H1 (cell line): ENCODE results near the gene PITX1. TPM values are rescaled to one million over a fixed set of nuclear protein-coding genes. Genes with fewer than 3 reads are reported as not detected.
A peak's percentile ranks its signal among the peaks of the same experiment; 100 is the strongest.

Source experiments
- CTCF ChIA-PET: fragments of 300-600 bp; sonication (Branson Sonifier 250); formaldehyde crosslinking; loops from one replicate; lab custom pipeline; 2021; ENCODE audit not compliant: partially characterized antibody; lab: Charles Lee
- POLR2A ChIA-PET: fragments of 300-600 bp; sonication (Branson Sonifier 250); formaldehyde crosslinking; loops from one replicate; lab custom pipeline; 2021; ENCODE audit warnings: inconsistent platforms; ENCODE audit not compliant: partially characterized antibody; lab: Charles Lee
- DNase-seq, 2 experiments: peaks; one replicate each; pipeline versions ENCODE4 v3.0.0 to v3.0.0-alpha.2; 2010 to 2022; ENCODE audit warnings: low spot score in 2 of 2, low read depth in 1 of 2, mixed read lengths in 1 of 2
- FAIRE-seq: peaks from 2 replicates; lab custom pipeline; 2011; peaks lifted over from hg19 to GRCh38; lab: Jason Lieb, UNC
- H2AFZ ChIP-seq: 2 replicates; pipeline ENCODE4 v1.8.1; 2012; ENCODE audit warnings: low read length, inconsistent platforms
- H2AK5ac ChIP-seq: 2 replicates; pipeline ENCODE4 v1.6.1; 2013; ENCODE audit warnings: low read depth, low read length
- H2BK120ac ChIP-seq: replicated peaks from 2 replicates; pipeline ENCODE3; 2013; ENCODE audit warnings: low read depth, low read length, inconsistent platforms
- H2BK12ac ChIP-seq: 2 replicates; pipeline ENCODE4 v1.6.1; 2013; ENCODE audit warnings: low read depth, low read length
- H2BK15ac ChIP-seq: 2 replicates; pipeline ENCODE4 v1.6.1; 2013; ENCODE audit warnings: low read length
- H2BK20ac ChIP-seq: 2 replicates; pipeline ENCODE4 v1.6.1; 2013; ENCODE audit warnings: low read length
- H2BK5ac ChIP-seq: 2 replicates; pipeline ENCODE4 v1.6.1; 2013; ENCODE audit warnings: low read depth, low read length
- H3K14ac ChIP-seq: 2 replicates; pipeline ENCODE4 v1.6.1; 2013; ENCODE audit warnings: inconsistent platforms; ENCODE audit not compliant: insufficient read length
- H3K18ac ChIP-seq: 2 replicates; pipeline ENCODE4 v1.6.1; 2013; ENCODE audit warnings: low read length; ENCODE audit errors: extremely low read depth
- H3K23ac ChIP-seq: 2 replicates; pipeline ENCODE4 v1.6.1; 2013; ENCODE audit warnings: inconsistent platforms; ENCODE audit not compliant: insufficient read length
- H3K23me2 ChIP-seq: 2 replicates; pipeline ENCODE4 v1.6.1; 2013; ENCODE audit warnings: low read depth, low read length
- H3K27ac ChIP-seq: 2 replicates; pipeline ENCODE4 v1.6.1; 2011; ENCODE audit warnings: low read depth, low read length, inconsistent platforms
- H3K27me3 ChIP-seq, 4 experiments: replicated peaks in 1 of 4; 1 replicate in 1 of 4; 2 replicates in 3 of 4; pipeline versions ENCODE4 v1.6.1 to v1.8.1; 2011 to 2013; ENCODE audit warnings: low read length in 3 of 4, mild to moderate bottlenecking in 3 of 4, inconsistent platforms in 2 of 4, mixed read lengths in 2 of 4, moderate library complexity in 1 of 4; ENCODE audit not compliant: control insufficient read depth in 3 of 4, insufficient read depth in 3 of 4; ENCODE audit errors: extremely low read depth in 1 of 4
- H3K36me3 ChIP-seq, 4 experiments: 2 replicates each; pipeline versions ENCODE4 v1.6.1 to v1.8.1; 2011 to 2013; ENCODE audit warnings: mild to moderate bottlenecking in 4 of 4, low read length in 3 of 4, moderate library complexity in 2 of 4, control low read depth in 1 of 4, inconsistent platforms in 1 of 4; ENCODE audit not compliant: insufficient read depth in 4 of 4, control insufficient read depth in 2 of 4
- H3K4ac ChIP-seq: replicated peaks from 2 replicates; pipeline ENCODE3; 2013; ENCODE audit warnings: low read length, low read depth, mixed read lengths, inconsistent platforms; ENCODE audit not compliant: insufficient read length
- H3K4me1 ChIP-seq, 4 experiments: replicated peaks in 1 of 4; 1 replicate in 1 of 4; 2 replicates in 3 of 4; pipeline versions ENCODE4 v1.6.1 to v1.8.1; 2011 to 2013; ENCODE audit warnings: low read length in 3 of 4, inconsistent platforms in 2 of 4, mixed read lengths in 1 of 4; ENCODE audit not compliant: insufficient read depth in 4 of 4, control insufficient read depth in 3 of 4
- H3K4me2 ChIP-seq, 2 experiments: 2 replicates each; pipeline versions ENCODE4 v1.6.1 to v1.8.1; 2011 to 2013; ENCODE audit warnings: low read depth in 2 of 2, low read length in 2 of 2, control low read depth in 1 of 2, inconsistent platforms in 1 of 2, mild to moderate bottlenecking in 1 of 2; ENCODE audit not compliant: insufficient read depth in 1 of 2
- H3K4me3 ChIP-seq, 4 experiments: fragments of 200-600, 300-600 bp in 1 of 4; sonication (generic), shearing (Covaris generic), sonication (Bioruptor Twin) in 1 of 4; 2 replicates each; pipeline versions ENCODE4 v1.5.1 to v1.8.1; 2011 to 2016; ENCODE audit warnings: low read length in 4 of 4, low read depth in 3 of 4, control low read depth in 2 of 4, inconsistent platforms in 2 of 4, mild to moderate bottlenecking in 2 of 4, mixed read lengths in 1 of 4, moderate library complexity in 1 of 4; ENCODE audit not compliant: insufficient read depth in 2 of 4; ENCODE audit errors: extremely low read depth in 1 of 4
- H3K56ac ChIP-seq: replicated peaks from 2 replicates; pipeline ENCODE3; 2013; ENCODE audit warnings: low read depth, mild to moderate bottlenecking, mixed read lengths, low read length, inconsistent platforms; ENCODE audit not compliant: insufficient read length
- H3K79me1 ChIP-seq: 2 replicates; pipeline ENCODE4 v1.6.1; 2013; ENCODE audit warnings: low read depth, low read length, control low read depth
- H3K79me2 ChIP-seq, 2 experiments: 2 replicates each; pipeline versions ENCODE4 v1.6.1 to v1.8.1; 2012 to 2013; ENCODE audit warnings: low read length in 2 of 2, mild to moderate bottlenecking in 2 of 2, inconsistent platforms in 1 of 2; ENCODE audit not compliant: insufficient read depth in 2 of 2, control insufficient read depth in 1 of 2
- H3K9ac ChIP-seq, 4 experiments: replicated peaks in 1 of 4; 1 replicate in 1 of 4; 2 replicates in 3 of 4; pipeline versions ENCODE4 v1.6.1 to v1.8.1; 2011 to 2013; ENCODE audit warnings: low read depth in 3 of 4, low read length in 3 of 4, control low read depth in 2 of 4, mild to moderate bottlenecking in 2 of 4, moderate library complexity in 2 of 4, inconsistent platforms in 1 of 4; ENCODE audit errors: extremely low read depth in 1 of 4
- H3K9me3 ChIP-seq, 2 experiments: 2 replicates each; pipeline versions ENCODE4 v1.6.1 to v1.8.1; 2012 to 2013; ENCODE audit warnings: mild to moderate bottlenecking in 2 of 2, moderate library complexity in 2 of 2, control low read depth in 1 of 2, inconsistent platforms in 1 of 2, low read depth in 1 of 2, low read length in 1 of 2, mixed read lengths in 1 of 2; ENCODE audit not compliant: insufficient read depth in 2 of 2
- H4K20me1 ChIP-seq, 2 experiments: replicated peaks in 1 of 2; 2 replicates each; pipeline versions ENCODE3 to v1.8.1; 2011 to 2013; ENCODE audit warnings: inconsistent platforms in 2 of 2, low read length in 2 of 2, mild to moderate bottlenecking in 1 of 2; ENCODE audit not compliant: insufficient read depth in 2 of 2, control insufficient read depth in 1 of 2
- H4K5ac ChIP-seq: 2 replicates; pipeline ENCODE4 v1.6.1; 2013; ENCODE audit warnings: low read length, low read depth, mixed read lengths, inconsistent platforms; ENCODE audit not compliant: insufficient read length
- H4K8ac ChIP-seq: 2 replicates; pipeline ENCODE4 v1.8.0; 2013; ENCODE audit warnings: mild to moderate bottlenecking, moderate library complexity, low read length, inconsistent platforms; ENCODE audit not compliant: insufficient read depth; ENCODE audit errors: extremely low read depth
- H4K91ac ChIP-seq: replicated peaks from 2 replicates; pipeline ENCODE3; 2013; ENCODE audit warnings: low read length, mixed read lengths, inconsistent platforms; ENCODE audit not compliant: insufficient read length
- BACH1 ChIP-seq: IDR thresholded peaks from 2 replicates; pipeline ENCODE4 v1.6.1; 2012; ENCODE audit warnings: low read length, improper control_type of control experiment
- CHD2 ChIP-seq: IDR thresholded peaks from 2 replicates; pipeline ENCODE4 v1.6.1; 2012; ENCODE audit warnings: low read length, improper control_type of control experiment
- EGR1 ChIP-seq: IDR thresholded peaks from 2 replicates; pipeline ENCODE4 v1.6.1; 2011; ENCODE audit warnings: low read depth, low read length, borderline replicate concordance
- GABPA ChIP-seq: IDR thresholded peaks from 2 replicates; pipeline ENCODE4 v1.6.1; 2011; ENCODE audit warnings: mild to moderate bottlenecking, low read length, moderate library complexity, borderline replicate concordance; ENCODE audit not compliant: insufficient read depth
- KDM4A ChIP-seq: IDR thresholded peaks from one replicate; pipeline ENCODE4 v1.7.1; 2012; ENCODE audit warnings: low read depth, mild to moderate bottlenecking, moderate library complexity, low read length, inconsistent platforms; ENCODE audit not compliant: severe bottlenecking
- SIN3A ChIP-seq, 2 experiments: IDR thresholded peaks in 1 of 2; conservative IDR thresholded peaks in 1 of 2; 2 replicates each; pipeline ENCODE4 v1.6.1; 2011 to 2012; ENCODE audit warnings: low read length in 2 of 2, improper control_type of control experiment in 1 of 2, low read depth in 1 of 2, mild to moderate bottlenecking in 1 of 2
- SP2 ChIP-seq: IDR thresholded peaks from 2 replicates; pipeline ENCODE4 v1.6.1; 2012; ENCODE audit warnings: mild to moderate bottlenecking, low read length, inconsistent platforms
- WGBS, 2 experiments: shearing (Covaris generic) in 1 of 2; methylation state at CpG; one replicate each; pipeline versions ENCODE4 v1.1.6 to v1.1.7; 2013 to 2015; ENCODE audit warnings: low lambda C conversion rate in 2 of 2, mixed read lengths in 2 of 2, inconsistent platforms in 1 of 2, low coverage in 1 of 2, missing lambda C conversion rate in 1 of 2; ENCODE audit not compliant: insufficient replicate concordance in 2 of 2, insufficient coverage in 1 of 2, insufficient read length in 1 of 2; ENCODE audit errors: extremely low coverage in 1 of 2, missing lambda C conversion rate in 1 of 2; 5-methylcytosine and 5-hydroxymethylcytosine counted together
- polyA plus RNA-seq, 7 experiments: library from polyadenylated mRNA; depleted of rRNA in 3 of 7; stranded (reverse) in 5 of 7; unstranded in 2 of 7; fragments of >200 nt in 5 of 7; fragments of 200-250 nt in 2 of 7; gene quantifications; 1 replicate in 5 of 7; 2 replicates in 1 of 7; 4 replicates in 1 of 7; pipeline versions ENCODE4 v1.2.1 to v1.2.3, GENCODE V29; 2011 to 2013; ENCODE audit warnings: missing spikeins in 2 of 7, mixed read lengths in 2 of 7
- total RNA-seq: library from RNA; stranded (reverse); fragmentation: NEBNext Ultra II Directional; extraction: Animal tissue kit (Norgen Biotek cat#: 25700); gene quantifications from 2 replicates; pipeline ENCODE4 v1.2.1, GENCODE V29; 2021
- TF ChIP-seq, protein P1 (sequence below): IDR thresholded peaks from 2 replicates; pipeline ENCODE4 v1.6.1; 2012; ENCODE audit warnings: inconsistent platforms
- TF ChIP-seq, protein P2 (sequence below): IDR thresholded peaks from 2 replicates; pipeline ENCODE4 v1.6.1; 2012; ENCODE audit warnings: inconsistent platforms

Gene PITX1
- total and polyA plus RNA-seq, 2 of the 8 experiments (the other 6 are each of a cell fraction or from before 2014, with no cell fraction given): 0.03 TPM; not detected in 1

GRCh38 chr5:135040034-135040332 is 6.0 kb upstream of the PITX1 start:
- Histone ChIP-seq H3K14ac (no peak overlapping the region), H3K36me3 (0 out of 8 replicates have a peak, but pooled peaks cover 0 to 3% (median 0%) of the 10 kb centered on the region in 4 experiments), H4K20me1 (peaks cover 30 to 43% of the 10 kb centered on the region in 2 experiments), H4K8ac (0 out of 2 replicates have a peak overlapping the region, but pooled peaks have one; percentile 62), H3K56ac (no peak overlapping the region), H3K4me2 (peak overlapping the region; percentile 63 to 77), H3K4me1 (peaks cover 3 to 24% (median 14%) of the 10 kb centered on the region in 4 experiments; a peak in 6 of 7 replicates), H3K23me2 (peaks cover 12% of the 10 kb centered on the region; the same call in 1 of the 2 replicates), H3K27ac (no peak overlapping the region), H3K27me3 (peaks cover 97 to 100% (median 99%) of the 10 kb centered on the region in 4 experiments), H3K18ac (no peak overlapping the region), H2AFZ (no peak overlapping the region), H3K4ac (no peak overlapping the region), H3K9me3 (no peaks in the 10 kb centered on the region), H2BK5ac (0 out of 2 replicates have a peak overlapping the region, but pooled peaks have one; percentile 78), H4K91ac (no peak overlapping the region), H2BK15ac (no peak overlapping the region), H2BK12ac (peak overlapping the region; percentile 95; the same call in 1 of the 2 replicates), H3K4me3 (peak overlapping the region; percentile 3 to 58 (median 34); a peak in 7 of 8 replicates), H3K79me2 (no peaks in the 10 kb centered on the region), H2AK5ac (no peak overlapping the region), H3K23ac (no peak overlapping the region), H2BK120ac (no peak overlapping the region), H3K9ac (no peak overlapping the region), H4K5ac (no peak overlapping the region), H3K79me1 (0 out of 2 replicates have a peak, but pooled peaks cover 2% of the 10 kb centered on the region), H2BK20ac (no peak overlapping the region)
- 0% methylated on average over 11 of the region's 11 CpGs; no CpG with 5 or more reads in 1 of the 2 experiments for WGBS, 2 experiments
- no peak for DNase-seq
- ChIA-PET CTCF (interaction anchor here (0.9 to 1.7 kb wide), 2 partner anchors 8 to 81 kb away, joined by 3 to 5 read pairs; no protein-coding TSS in a partner anchor), POLR2A (interaction anchor here (1.1 to 4.0 kb wide), 5 partner anchors 9 to 21 kb away, joined by 3 to 20 read pairs (median 6); no protein-coding TSS in a partner anchor)
- TF ChIP-seq SIN3A (conservative IDR thresholded peaks at IDR 0.05 in 1 of 2, IDR thresholded peaks at IDR 0.05 in 1 of 2; ENCODE audit: low read depth in 1 of 2, low read length in 2 of 2) (no peak), GABPA (peak; percentile 6; the same call in 1 of the 2 replicates), EGR1 (0 out of 2 replicates have a peak, but pooled peaks have one; percentile 15), KDM4A (peak; percentile 1), BACH1 (0 out of 2 replicates have a peak, but pooled peaks have one; percentile 28), CHD2 (no peak), SP2 (no peak)
- TF ChIP-seq, protein P1, sequence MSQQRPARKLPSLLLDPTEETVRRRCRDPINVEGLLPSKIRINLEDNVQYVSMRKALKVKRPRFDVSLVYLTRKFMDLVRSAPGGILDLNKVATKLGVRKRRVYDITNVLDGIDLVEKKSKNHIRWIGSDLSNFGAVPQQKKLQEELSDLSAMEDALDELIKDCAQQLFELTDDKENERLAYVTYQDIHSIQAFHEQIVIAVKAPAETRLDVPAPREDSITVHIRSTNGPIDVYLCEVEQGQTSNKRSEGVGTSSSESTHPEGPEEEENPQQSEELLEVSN: peak; percentile 10; the same call in 1 of the 2 replicates
- TF ChIP-seq, protein P2, sequence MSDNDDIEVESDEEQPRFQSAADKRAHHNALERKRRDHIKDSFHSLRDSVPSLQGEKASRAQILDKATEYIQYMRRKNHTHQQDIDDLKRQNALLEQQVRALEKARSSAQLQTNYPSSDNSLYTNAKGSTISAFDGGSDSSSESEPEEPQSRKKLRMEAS: peak; percentile 55
- no peak for FAIRE-seq
